Neural cell (in vitro differentiated cells): Measurements from ENCODE around the gene YWHAH.

Source experiments
- EZH2 ChIP-seq: fragments of 200-600, 300-800 bp; shearing (Covaris generic), sonication (generic); IDR thresholded peaks from 2 replicates; pipeline ENCODE4 v1.6.1; 2014; ENCODE audit warnings: antibody characterized with exemption, low read length, borderline replicate concordance, mild to moderate bottlenecking; ENCODE audit not compliant: insufficient read depth, poor library complexity, severe bottlenecking
- POLR2AphosphoS5 ChIP-seq: IDR thresholded peaks from 2 replicates; pipeline ENCODE4 v1.6.1; 2012
- RAD21 ChIP-seq: fragments of 450-650 bp; conservative IDR thresholded peaks from 2 replicates; pipeline ENCODE4 v1.6.1; 2014; ENCODE audit warnings: antibody characterized with exemption, mild to moderate bottlenecking, moderate library complexity
- SMC3 ChIP-seq: fragments of 450-650 bp; conservative IDR thresholded peaks from 2 replicates; pipeline ENCODE4 v1.6.1; 2014; ENCODE audit warnings: antibody characterized with exemption, mild to moderate bottlenecking, moderate library complexity; ENCODE audit not compliant: poor library complexity
- TAF1 ChIP-seq: IDR thresholded peaks from 2 replicates; pipeline ENCODE4 v1.6.1; 2012; ENCODE audit warnings: low read depth
- TF ChIP-seq, protein P1 (sequence below): fragments of 450-650 bp; IDR thresholded peaks from 2 replicates; pipeline ENCODE4 v1.5.1; 2014; ENCODE audit warnings: antibody characterized with exemption, mild to moderate bottlenecking, moderate library complexity; ENCODE audit not compliant: poor library complexity, severe bottlenecking
- TF ChIP-seq, protein P2 (sequence below): IDR thresholded peaks from 2 replicates; pipeline ENCODE4 v1.6.1; 2012; ENCODE audit warnings: borderline replicate concordance

DNA sequence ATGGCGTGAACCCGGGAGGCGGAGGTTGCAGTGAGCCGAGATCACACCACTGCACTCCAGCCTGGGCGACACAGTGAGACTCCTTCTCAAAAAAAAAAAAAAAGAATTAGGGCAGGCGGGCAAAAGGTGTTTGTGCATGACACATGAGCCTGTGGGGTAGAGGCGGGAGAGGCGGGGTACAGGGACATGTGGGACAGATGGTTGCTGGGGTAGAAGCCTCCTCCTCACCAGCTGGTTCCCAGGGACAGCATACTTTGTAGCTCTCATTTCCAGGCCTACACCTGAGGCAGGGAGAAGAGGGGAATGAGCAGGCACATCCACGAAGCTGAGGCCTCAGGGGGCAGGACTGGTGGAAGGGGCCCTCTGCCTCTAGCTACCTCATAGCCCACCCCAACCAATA lies 23.7 kb downstream of the YWHAH start:
- TF ChIP-seq, protein P1, sequence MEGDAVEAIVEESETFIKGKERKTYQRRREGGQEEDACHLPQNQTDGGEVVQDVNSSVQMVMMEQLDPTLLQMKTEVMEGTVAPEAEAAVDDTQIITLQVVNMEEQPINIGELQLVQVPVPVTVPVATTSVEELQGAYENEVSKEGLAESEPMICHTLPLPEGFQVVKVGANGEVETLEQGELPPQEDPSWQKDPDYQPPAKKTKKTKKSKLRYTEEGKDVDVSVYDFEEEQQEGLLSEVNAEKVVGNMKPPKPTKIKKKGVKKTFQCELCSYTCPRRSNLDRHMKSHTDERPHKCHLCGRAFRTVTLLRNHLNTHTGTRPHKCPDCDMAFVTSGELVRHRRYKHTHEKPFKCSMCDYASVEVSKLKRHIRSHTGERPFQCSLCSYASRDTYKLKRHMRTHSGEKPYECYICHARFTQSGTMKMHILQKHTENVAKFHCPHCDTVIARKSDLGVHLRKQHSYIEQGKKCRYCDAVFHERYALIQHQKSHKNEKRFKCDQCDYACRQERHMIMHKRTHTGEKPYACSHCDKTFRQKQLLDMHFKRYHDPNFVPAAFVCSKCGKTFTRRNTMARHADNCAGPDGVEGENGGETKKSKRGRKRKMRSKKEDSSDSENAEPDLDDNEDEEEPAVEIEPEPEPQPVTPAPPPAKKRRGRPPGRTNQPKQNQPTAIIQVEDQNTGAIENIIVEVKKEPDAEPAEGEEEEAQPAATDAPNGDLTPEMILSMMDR, result no peak
- TF ChIP-seq POLR2AphosphoS5 (no peak), RAD21 (no peak), EZH2 (no peak), TAF1 (no peak), SMC3 (no peak)
- TF ChIP-seq, protein P2, sequence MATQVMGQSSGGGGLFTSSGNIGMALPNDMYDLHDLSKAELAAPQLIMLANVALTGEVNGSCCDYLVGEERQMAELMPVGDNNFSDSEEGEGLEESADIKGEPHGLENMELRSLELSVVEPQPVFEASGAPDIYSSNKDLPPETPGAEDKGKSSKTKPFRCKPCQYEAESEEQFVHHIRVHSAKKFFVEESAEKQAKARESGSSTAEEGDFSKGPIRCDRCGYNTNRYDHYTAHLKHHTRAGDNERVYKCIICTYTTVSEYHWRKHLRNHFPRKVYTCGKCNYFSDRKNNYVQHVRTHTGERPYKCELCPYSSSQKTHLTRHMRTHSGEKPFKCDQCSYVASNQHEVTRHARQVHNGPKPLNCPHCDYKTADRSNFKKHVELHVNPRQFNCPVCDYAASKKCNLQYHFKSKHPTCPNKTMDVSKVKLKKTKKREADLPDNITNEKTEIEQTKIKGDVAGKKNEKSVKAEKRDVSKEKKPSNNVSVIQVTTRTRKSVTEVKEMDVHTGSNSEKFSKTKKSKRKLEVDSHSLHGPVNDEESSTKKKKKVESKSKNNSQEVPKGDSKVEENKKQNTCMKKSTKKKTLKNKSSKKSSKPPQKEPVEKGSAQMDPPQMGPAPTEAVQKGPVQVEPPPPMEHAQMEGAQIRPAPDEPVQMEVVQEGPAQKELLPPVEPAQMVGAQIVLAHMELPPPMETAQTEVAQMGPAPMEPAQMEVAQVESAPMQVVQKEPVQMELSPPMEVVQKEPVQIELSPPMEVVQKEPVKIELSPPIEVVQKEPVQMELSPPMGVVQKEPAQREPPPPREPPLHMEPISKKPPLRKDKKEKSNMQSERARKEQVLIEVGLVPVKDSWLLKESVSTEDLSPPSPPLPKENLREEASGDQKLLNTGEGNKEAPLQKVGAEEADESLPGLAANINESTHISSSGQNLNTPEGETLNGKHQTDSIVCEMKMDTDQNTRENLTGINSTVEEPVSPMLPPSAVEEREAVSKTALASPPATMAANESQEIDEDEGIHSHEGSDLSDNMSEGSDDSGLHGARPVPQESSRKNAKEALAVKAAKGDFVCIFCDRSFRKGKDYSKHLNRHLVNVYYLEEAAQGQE, result no peak
